ENCODE results near the gene CALML4.
A peak's percentile ranks its signal among the peaks of the same experiment; 100 is the strongest.

Gene CALML4

DNA sequence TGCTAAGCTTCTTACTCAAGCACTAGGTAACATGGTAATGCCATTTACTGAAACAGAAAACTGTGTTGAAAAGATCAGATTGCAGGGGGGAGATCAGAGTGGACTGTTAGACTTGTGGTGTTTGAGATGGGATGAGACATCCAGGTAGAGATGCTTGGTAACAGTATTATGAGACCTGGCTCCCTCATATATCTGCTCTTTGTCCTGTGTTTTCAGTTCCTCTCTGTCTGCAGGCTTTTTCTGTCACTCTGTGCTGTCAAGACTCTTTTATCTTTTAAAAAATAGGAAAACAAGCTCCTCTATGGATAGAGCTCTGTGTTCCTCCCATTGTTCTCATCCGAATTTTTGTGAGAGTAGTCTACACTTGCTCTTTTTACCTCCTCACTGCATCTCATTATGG is 48.1 kb downstream of the CALML4 start:
- no peak overlapping the region for H3K4me3 ChIP-seq (replicated peaks in 1 of 2; ENCODE audit: low read depth in 2 of 2, low read length in 2 of 2)
- DNase-seq (ENCODE audit: low read depth in 2 of 2) = no peak
- TF ChIP-seq, protein P1, sequence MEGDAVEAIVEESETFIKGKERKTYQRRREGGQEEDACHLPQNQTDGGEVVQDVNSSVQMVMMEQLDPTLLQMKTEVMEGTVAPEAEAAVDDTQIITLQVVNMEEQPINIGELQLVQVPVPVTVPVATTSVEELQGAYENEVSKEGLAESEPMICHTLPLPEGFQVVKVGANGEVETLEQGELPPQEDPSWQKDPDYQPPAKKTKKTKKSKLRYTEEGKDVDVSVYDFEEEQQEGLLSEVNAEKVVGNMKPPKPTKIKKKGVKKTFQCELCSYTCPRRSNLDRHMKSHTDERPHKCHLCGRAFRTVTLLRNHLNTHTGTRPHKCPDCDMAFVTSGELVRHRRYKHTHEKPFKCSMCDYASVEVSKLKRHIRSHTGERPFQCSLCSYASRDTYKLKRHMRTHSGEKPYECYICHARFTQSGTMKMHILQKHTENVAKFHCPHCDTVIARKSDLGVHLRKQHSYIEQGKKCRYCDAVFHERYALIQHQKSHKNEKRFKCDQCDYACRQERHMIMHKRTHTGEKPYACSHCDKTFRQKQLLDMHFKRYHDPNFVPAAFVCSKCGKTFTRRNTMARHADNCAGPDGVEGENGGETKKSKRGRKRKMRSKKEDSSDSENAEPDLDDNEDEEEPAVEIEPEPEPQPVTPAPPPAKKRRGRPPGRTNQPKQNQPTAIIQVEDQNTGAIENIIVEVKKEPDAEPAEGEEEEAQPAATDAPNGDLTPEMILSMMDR (IDR thresholded peaks at IDR 0.05; ENCODE audit: low read depth, low read length) = no peak

DNA sequence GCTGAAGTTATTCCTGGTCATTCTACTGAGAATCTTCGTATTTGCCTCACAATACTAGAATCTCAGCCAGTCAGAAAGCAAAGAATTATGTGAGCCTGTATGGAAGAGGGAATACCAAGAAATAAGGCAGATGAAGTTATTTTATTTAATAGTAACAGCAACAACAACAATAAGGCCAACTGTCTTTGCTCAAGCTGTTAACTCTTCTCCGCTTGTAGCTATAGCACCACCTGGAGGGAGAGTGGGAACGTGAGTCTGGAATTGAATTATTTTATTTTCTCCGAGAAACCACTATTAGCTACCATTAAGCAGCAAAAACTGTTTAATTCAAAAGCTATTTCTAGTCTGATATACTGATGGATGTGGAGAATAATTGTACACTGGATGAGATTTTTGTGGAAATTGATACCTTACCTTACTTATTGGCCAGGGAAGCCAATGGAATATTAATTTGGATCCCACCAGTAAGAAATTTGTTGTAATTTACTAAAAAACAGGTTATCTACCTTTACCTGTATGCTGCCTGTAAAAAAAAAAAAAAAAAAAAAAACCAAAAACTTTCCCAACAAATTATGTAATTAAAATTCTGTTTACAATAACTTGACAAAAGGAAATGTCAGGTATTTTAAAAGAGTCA is 50.1 kb downstream of the CALML4 start:
- TF ChIP-seq, protein P1 (IDR thresholded peaks at IDR 0.05; ENCODE audit: low read depth, low read length) = peak; percentile 73
- H3K4me3 ChIP-seq (replicated peaks in 1 of 2; ENCODE audit: low read depth in 2 of 2, low read length in 2 of 2) = no peak overlapping the region
- DNase-seq (ENCODE audit: low read depth in 2 of 2) = peak; percentile 79 to 86

DNA sequence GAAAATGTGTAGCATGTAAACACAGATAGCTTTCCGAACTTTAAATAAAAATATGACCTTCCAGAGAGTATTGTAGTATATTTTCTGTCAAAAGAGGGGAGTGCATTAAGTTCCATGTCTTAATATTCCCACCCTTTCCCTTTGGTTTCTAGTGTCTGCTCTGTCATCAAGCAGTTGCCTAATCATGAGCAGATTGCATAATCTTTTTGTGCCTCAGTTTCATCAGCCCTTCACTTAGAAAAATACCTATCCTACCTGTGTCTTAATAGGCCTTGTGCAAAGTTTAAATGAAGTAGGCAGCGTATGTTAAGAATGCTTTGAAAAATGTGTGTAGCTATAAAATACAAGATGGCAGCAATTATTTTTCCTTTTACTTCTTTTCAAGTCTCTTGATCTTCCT is 52.8 kb downstream of the CALML4 start:
- TF ChIP-seq, protein P1 (IDR thresholded peaks at IDR 0.05; ENCODE audit: low read depth, low read length) = no peak
- peak in 1 of 2 donors; percentile 7 for DNase-seq (ENCODE audit: low read depth in 2 of 2)
- H3K4me3 ChIP-seq (replicated peaks in 1 of 2; ENCODE audit: low read depth in 2 of 2, low read length in 2 of 2) = no peak overlapping the region

DNA sequence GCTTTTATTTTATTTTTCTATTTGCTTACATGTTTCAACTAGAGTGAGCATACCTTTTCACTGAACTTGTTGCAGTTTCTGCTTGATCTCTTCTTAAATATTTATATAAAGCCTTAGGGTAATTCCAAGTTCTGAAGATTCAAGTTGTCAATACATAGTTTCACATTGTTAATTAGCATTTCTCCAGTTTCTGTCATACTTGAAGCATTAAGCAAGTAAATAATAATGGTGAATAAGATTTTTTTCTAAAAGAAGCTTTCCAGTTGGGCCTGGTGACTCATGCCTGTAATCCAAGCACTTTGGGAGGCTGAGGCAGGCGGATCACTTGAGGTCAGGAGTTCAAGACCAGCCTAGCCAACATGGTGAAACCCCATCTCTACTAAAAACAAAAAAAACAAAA is 53.9 kb downstream of the CALML4 start:
- TF ChIP-seq, protein P1 (IDR thresholded peaks at IDR 0.05; ENCODE audit: low read depth, low read length) = no peak
- H3K4me3 ChIP-seq (replicated peaks in 1 of 2; ENCODE audit: low read depth in 2 of 2, low read length in 2 of 2) = no peak overlapping the region
- no peak for DNase-seq (ENCODE audit: low read depth in 2 of 2)

DNA sequence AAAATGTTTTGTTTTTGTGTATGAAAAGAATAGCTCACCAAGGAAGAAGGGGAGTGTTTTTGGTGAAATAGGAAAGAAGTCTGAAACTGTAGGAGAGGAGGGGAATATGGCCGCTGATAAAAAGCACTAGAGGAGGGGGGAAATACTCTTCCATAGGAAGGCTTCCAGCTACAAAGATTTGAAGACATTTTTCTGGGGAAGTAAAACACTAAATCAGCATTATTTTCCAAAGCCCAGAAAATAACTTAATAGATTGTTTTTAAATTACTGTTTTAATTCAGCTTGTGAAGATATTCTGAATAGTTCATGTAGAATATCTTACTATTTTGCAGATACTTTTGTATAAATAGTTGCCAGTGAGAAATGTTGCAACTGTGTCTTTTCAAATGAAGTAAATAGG is 54.9 kb downstream of the CALML4 start:
- H3K4me3 ChIP-seq (replicated peaks in 1 of 2; ENCODE audit: low read depth in 2 of 2, low read length in 2 of 2) = no peak overlapping the region
- DNase-seq (ENCODE audit: low read depth in 2 of 2) = no peak
- TF ChIP-seq, protein P1 (IDR thresholded peaks at IDR 0.05; ENCODE audit: low read depth, low read length) = no peak

- no peak overlapping the region for H3K4me3 ChIP-seq (replicated peaks in 1 of 2; ENCODE audit: low read depth in 2 of 2, low read length in 2 of 2)
- TF ChIP-seq, protein P1 (IDR thresholded peaks at IDR 0.05; ENCODE audit: low read depth, low read length) = no peak
- peak; percentile 29 for DNase-seq (ENCODE audit: low read depth in 2 of 2)
Observed at GRCh38 chr15:68149059-68149458, 56.1 kb downstream of the CALML4 start.

GRCh38 chr15:68148039-68148438 is 57.1 kb downstream of the CALML4 start:
- no peak overlapping the region for H3K4me3 ChIP-seq (replicated peaks in 1 of 2; ENCODE audit: low read depth in 2 of 2, low read length in 2 of 2)
- no peak for DNase-seq (ENCODE audit: low read depth in 2 of 2)
- TF ChIP-seq, protein P1 (IDR thresholded peaks at IDR 0.05; ENCODE audit: low read depth, low read length) = no peak
